K562 (cell line): Measurements from ENCODE around the gene SANBR. TPM values are rescaled to one million over a fixed set of nuclear protein-coding genes. Genes with fewer than 3 reads are reported as not detected.

ENCODE experiments used
- FOXK2 ChIP-seq, 2 experiments: fragments of 450-650 bp; IDR thresholded peaks in 1 of 2; conservative IDR thresholded peaks in 1 of 2; 2 replicates each; pipeline ENCODE4 v1.6.1; 2016; ENCODE audit warnings: low read depth in 2 of 2, mild to moderate bottlenecking in 1 of 2
- LCOR ChIP-seq: sonication (generic); formaldehyde crosslinking; IDR thresholded peaks from 2 replicates; pipeline ENCODE4 v1.8.0; 2022; ENCODE audit warnings: mild to moderate bottlenecking, missing genetic modification reagents
- LEF1 ChIP-seq: fragments of 450-650 bp; IDR thresholded peaks from 2 replicates; pipeline ENCODE4 v1.6.1; 2016; ENCODE audit warnings: mild to moderate bottlenecking
- MYBL2 ChIP-seq, 2 experiments: fragments of 450-650 bp in 1 of 2; sonication (generic) in 1 of 2; formaldehyde crosslinking in 1 of 2; IDR thresholded peaks; 2 replicates each; pipeline versions ENCODE4 v1.6.1 to v1.8.1; 2017 to 2022; ENCODE audit warnings: borderline replicate concordance in 1 of 2, inconsistent platforms in 1 of 2, low read depth in 1 of 2, mild to moderate bottlenecking in 1 of 2, missing genetic modification reagents in 1 of 2, moderate library complexity in 1 of 2
- MYNN ChIP-seq, 2 experiments: sonication (generic); formaldehyde crosslinking in 1 of 2; IDR thresholded peaks; 2 replicates each; pipeline versions ENCODE4 v1.5.0 to v1.6.1; 2016 to 2020; ENCODE audit warnings: antibody characterized with exemption in 1 of 2, missing genetic modification reagents in 1 of 2
- NFIX ChIP-seq: fragments of 250-450 bp; sonication (Bioruptor Pico); IDR thresholded peaks from 2 replicates; pipeline ENCODE4 v1.4.0; 2020; ENCODE audit warnings: low read depth, mild to moderate bottlenecking, moderate library complexity
- SAFB2 ChIP-seq: fragments of 200-400 bp; formaldehyde crosslinking; IDR thresholded peaks from 2 replicates; pipeline ENCODE4 v1.6.1; 2018; ENCODE audit warnings: borderline replicate concordance, low read length, low read depth, moderate library complexity; ENCODE audit not compliant: severe bottlenecking
- STAT5B ChIP-seq: fragments of 250-450 bp; sonication (Bioruptor Pico); IDR thresholded peaks from 2 replicates; pipeline ENCODE4 v1.8.0; 2021; ENCODE audit warnings: mild to moderate bottlenecking, inconsistent platforms
- UBTF ChIP-seq, 2 experiments: IDR thresholded peaks; 2 replicates each; pipeline ENCODE4 v1.6.1; 2012; ENCODE audit warnings: improper control_type of control experiment in 2 of 2, low read depth in 2 of 2, low read length in 2 of 2, borderline replicate concordance in 1 of 2
- ZC3H4 ChIP-seq: sonication (generic); formaldehyde crosslinking; IDR thresholded peaks from 2 replicates; pipeline ENCODE4 v1.9.0; 2021; ENCODE audit warnings: missing genetic modification reagents, borderline replicate concordance
- ZNF143 ChIP-seq: sonication (generic); formaldehyde crosslinking; IDR thresholded peaks from 2 replicates; pipeline ENCODE4 v1.9.0; 2022; ENCODE audit warnings: mild to moderate bottlenecking, missing genetic modification reagents
- ZNF224 ChIP-seq: sonication (generic); formaldehyde crosslinking; IDR thresholded peaks from 2 replicates; pipeline ENCODE4 v1.8.0; 2022; ENCODE audit warnings: mild to moderate bottlenecking, missing genetic modification reagents
- ZNF282 ChIP-seq: sonication (generic); formaldehyde crosslinking; IDR thresholded peaks from 2 replicates; pipeline ENCODE4 v1.8.1; 2023; ENCODE audit warnings: missing genetic modification reagents
- ZNF764 ChIP-seq: fragments of 250-450 bp; sonication (Bioruptor Pico); IDR thresholded peaks from 2 replicates; pipeline ENCODE4 v1.4.0; 2020; ENCODE audit warnings: low read depth, mild to moderate bottlenecking, moderate library complexity
- ZZZ3 ChIP-seq: fragments of 450-650 bp; IDR thresholded peaks from 2 replicates; pipeline ENCODE4 v1.6.1; 2016; ENCODE audit warnings: antibody characterized with exemption, mild to moderate bottlenecking, moderate library complexity
- polyA plus RNA-seq, 8 experiments: library from polyadenylated mRNA; depleted of rRNA in 4 of 8; stranded (reverse) in 5 of 8; unstranded in 3 of 8; fragments of >200 nt; fragmentation: Nextera tagmentation in 2 of 8; fragmentation: Illumina TruSeq in 1 of 8; extraction: Ambion mirVana in 2 of 8; extraction: Trizol in 1 of 8; gene quantifications; 2 replicates each; pipeline versions ENCODE4 v1.2.1 to v1.2.3, GENCODE V29; 2011 to 2014; ENCODE audit warnings: inconsistent platforms in 1 of 8, missing spikeins in 1 of 8
- total RNA-seq, 7 experiments: library from RNA; depleted of rRNA in 6 of 7; stranded (reverse); fragments of >200 nt in 6 of 7; fragmentation: Illumina TruSeq in 2 of 7; extraction: Trizol in 2 of 7; gene quantifications; 2 replicates each; pipeline versions ENCODE4 v1.2.1 to v1.2.3, GENCODE V29; 2011 to 2021; ENCODE audit warnings: low replicate concordance in 1 of 7
- TF ChIP-seq, protein P1 (sequence below): sonication (generic); formaldehyde crosslinking; IDR thresholded peaks from 2 replicates; pipeline ENCODE4 v1.8.0; 2022; ENCODE audit warnings: missing genetic modification reagents, mild to moderate bottlenecking, borderline replicate concordance
- TF ChIP-seq, protein P2 (sequence below): fragments of 450-650 bp; IDR thresholded peaks from 2 replicates; pipeline ENCODE4 v1.6.1; 2017; ENCODE audit warnings: antibody characterized with exemption, mild to moderate bottlenecking

SANBR gene
- total and polyA plus RNA-seq, 9 of the 15 experiments (the other 6 are each of a cell fraction or from before 2014, with no cell fraction given), result 1.5 to 7.7 (median 6.2) TPM

DNA sequence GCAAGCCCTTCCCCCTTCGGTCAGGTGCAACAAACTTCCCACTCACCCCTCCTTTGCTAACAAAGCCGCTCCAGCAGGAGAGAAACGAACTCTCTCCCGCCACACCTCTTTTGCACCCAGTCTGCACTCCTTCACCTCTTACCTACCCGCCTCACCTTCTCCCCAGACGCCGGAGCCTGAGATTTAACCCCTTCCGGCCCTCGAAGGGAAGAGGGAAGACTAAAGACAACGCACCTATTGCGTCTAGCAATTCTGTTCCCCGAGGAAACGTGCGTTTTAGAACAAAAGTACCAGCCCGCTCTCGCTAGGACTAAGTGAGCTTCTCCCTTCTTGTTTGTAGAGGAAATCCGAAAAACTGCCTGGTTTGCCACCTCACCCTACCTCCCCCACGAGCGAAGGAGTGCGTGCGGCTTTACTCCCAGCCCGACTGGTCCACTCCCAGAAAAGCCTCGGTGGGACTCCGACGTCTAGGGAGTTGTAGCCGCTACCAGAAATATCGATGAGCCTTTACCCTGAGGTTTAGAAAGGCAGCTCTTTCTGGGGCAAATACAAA, 48.6 kb upstream of the SANBR start (continued):
- TF ChIP-seq UBTF (IDR thresholded peaks at IDR 0.05; ENCODE audit: borderline replicate concordance in 1 of 2, low read depth in 2 of 2, low read length in 2 of 2) (peak; percentile 73 to 75; a peak in 1 of 4 replicates), ZC3H4 (CRISPR knock-in tag) (no peak), ZNF282 (CRISPR knock-in tag) (no peak), STAT5B (CRISPR knock-in tag) (no peak), SAFB2 (no peak), ZNF224 (CRISPR knock-in tag) (no peak), NFIX (CRISPR knock-in tag) (no peak), MYNN (IDR thresholded peaks at IDR 0.05) (0 out of 2 replicates have a peak, but pooled peaks have one; percentile 24), MYNN (CRISPR knock-in tag; IDR thresholded peaks at IDR 0.05) (no peak), LCOR (peak; percentile 58; the same call in 1 of the 2 replicates), ZNF764 (CRISPR knock-in tag) (no peak), FOXK2 (conservative IDR thresholded peaks at IDR 0.05 in 1 of 2, IDR thresholded peaks at IDR 0.05 in 1 of 2; ENCODE audit: low read depth in 2 of 2) (peak; percentile 67 to 78; a peak in 3 of 4 replicates), ZNF143 (CRISPR knock-in tag) (no peak), LEF1 (peak; percentile 58; the same call in 1 of the 2 replicates), ZZZ3 (peak; percentile 70), MYBL2 (IDR thresholded peaks at IDR 0.05; ENCODE audit: low read depth) (peak; percentile 63), MYBL2 (CRISPR knock-in tag; IDR thresholded peaks at IDR 0.05; ENCODE audit: borderline replicate concordance) (no peak)
- TF ChIP-seq, protein P1, sequence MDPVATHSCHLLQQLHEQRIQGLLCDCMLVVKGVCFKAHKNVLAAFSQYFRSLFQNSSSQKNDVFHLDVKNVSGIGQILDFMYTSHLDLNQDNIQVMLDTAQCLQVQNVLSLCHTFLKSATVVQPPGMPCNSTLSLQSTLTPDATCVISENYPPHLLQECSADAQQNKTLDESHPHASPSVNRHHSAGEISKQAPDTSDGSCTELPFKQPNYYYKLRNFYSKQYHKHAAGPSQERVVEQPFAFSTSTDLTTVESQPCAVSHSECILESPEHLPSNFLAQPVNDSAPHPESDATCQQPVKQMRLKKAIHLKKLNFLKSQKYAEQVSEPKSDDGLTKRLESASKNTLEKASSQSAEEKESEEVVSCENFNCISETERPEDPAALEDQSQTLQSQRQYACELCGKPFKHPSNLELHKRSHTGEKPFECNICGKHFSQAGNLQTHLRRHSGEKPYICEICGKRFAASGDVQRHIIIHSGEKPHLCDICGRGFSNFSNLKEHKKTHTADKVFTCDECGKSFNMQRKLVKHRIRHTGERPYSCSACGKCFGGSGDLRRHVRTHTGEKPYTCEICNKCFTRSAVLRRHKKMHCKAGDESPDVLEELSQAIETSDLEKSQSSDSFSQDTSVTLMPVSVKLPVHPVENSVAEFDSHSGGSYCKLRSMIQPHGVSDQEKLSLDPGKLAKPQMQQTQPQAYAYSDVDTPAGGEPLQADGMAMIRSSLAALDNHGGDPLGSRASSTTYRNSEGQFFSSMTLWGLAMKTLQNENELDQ (CRISPR knock-in tag), result no peak
- TF ChIP-seq, protein P2, sequence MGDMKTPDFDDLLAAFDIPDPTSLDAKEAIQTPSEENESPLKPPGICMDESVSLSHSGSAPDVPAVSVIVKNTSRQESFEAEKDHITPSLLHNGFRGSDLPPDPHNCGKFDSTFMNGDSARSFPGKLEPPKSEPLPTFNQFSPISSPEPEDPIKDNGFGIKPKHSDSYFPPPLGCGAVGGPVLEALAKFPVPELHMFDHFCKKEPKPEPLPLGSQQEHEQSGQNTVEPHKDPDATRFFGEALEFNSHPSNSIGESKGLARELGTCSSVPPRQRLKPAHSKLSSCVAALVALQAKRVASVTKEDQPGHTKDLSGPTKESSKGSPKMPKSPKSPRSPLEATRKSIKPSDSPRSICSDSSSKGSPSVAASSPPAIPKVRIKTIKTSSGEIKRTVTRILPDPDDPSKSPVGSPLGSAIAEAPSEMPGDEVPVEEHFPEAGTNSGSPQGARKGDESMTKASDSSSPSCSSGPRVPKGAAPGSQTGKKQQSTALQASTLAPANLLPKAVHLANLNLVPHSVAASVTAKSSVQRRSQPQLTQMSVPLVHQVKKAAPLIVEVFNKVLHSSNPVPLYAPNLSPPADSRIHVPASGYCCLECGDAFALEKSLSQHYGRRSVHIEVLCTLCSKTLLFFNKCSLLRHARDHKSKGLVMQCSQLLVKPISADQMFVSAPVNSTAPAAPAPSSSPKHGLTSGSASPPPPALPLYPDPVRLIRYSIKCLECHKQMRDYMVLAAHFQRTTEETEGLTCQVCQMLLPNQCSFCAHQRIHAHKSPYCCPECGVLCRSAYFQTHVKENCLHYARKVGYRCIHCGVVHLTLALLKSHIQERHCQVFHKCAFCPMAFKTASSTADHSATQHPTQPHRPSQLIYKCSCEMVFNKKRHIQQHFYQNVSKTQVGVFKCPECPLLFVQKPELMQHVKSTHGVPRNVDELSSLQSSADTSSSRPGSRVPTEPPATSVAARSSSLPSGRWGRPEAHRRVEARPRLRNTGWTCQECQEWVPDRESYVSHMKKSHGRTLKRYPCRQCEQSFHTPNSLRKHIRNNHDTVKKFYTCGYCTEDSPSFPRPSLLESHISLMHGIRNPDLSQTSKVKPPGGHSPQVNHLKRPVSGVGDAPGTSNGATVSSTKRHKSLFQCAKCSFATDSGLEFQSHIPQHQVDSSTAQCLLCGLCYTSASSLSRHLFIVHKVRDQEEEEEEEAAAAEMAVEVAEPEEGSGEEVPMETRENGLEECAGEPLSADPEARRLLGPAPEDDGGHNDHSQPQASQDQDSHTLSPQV, result no peak
